ENCODE data around the gene MXD1.

Gene MXD1

DNA sequence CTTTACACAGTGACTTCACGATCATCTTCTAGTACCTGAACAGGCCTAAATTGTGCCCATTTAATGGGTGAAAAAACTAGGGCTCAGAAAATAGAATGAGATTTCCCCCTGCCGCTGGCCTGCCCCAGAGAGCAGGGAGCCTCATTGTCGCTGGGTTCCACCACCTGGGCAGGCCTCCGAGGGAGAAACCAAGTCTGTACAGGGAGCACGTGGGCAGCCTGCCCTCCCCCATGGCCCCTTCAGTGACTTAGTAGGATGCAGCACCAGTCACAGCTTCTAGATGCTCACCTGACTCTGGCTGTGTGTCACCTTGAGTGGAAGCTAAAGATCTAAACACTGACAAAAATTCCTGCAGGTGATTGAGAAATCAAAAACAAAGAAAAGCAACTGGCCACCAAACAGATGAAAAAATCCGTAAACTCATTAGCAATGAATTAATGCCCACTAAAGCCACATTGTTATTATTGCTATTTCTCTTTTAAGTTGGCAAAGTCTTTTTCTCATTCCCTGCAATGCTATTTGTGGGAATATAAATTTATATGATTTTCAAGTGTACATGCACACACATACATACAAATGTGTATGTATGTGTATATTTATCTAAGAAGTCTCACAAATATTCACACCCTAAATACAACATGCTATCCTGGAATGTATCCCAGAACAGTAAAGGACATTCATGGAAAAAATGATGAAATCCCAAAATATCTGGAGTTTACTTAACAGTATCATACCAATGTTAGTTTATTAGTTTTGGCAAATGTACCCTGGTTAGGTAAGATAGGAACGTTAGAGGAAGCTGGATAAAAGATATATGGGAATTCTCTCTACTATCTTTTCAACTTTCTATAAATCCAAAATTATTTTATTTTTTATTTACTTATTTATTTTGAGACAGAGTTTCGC lies 65.2 kb downstream of the MXD1 start:
- DNase-seq = no peak

DNA sequence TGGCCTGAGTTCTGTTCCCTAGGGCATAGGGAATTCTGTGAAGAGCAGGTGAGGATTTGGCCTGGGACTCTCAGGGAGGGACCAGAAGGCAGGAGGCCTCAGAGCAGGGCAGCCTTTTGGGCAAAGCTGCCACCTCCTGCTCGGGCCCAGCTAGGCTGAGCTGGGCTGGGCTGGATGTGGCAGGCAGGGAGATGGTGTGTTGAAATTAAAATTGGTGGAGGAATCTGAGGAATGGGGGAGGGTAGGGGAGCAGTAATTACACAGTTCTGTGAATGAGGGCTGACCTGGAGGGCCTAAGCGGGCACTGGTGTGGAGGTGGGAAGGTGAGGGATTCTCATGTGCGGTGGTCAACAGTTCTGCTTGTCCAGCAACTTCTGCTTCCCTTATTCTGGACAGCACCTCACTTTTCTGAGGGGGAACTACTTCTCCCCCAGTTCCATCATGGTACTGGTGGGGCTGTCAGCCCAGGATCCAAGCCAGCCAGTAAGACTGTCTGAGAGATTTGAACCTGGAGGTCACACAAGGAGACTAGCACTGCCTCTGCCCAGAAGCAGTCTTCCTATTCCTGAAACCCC lies 68.6 kb downstream of the MXD1 start:
- no peak for DNase-seq

DNA sequence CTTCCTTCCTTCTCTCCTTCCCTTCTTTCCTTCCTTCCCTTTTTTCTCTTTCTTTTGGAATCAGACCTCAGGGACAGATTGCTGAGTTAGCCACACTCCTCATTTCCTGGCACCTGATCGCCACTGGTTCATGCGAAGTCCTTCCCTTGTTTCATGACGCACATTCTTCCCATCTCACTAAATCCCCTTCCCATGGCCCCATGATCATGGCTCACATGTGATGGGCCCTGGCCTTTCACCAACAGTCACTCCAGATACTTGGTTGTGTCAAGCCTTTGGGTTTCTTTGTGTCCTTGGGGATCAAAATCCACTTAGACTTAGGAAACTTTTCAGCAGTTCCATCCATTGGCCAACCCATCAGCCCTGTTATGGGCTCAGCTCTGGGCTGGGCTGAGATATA lies 70.3 kb downstream of the MXD1 start:
- no peak for DNase-seq

DNA sequence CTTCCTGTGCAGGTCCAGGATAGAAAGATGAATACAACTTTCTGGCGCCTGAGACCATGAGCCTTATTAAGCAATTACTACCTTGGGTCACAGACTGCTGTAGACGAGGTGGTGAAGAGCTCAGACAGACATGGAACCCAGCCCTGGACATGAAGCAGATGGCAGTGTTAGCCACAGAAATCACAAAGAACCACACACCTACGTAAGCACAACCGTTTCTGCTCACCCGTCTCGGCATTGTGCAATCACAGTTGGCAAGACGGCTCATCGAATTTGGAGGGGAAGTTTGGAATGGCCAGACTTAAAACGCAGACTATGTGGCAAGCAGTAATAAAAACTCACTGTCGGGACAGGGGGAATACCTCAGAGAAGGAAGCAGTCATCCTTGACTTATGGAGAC lies 70.8 kb downstream of the MXD1 start:
- DNase-seq = no peak

DNA sequence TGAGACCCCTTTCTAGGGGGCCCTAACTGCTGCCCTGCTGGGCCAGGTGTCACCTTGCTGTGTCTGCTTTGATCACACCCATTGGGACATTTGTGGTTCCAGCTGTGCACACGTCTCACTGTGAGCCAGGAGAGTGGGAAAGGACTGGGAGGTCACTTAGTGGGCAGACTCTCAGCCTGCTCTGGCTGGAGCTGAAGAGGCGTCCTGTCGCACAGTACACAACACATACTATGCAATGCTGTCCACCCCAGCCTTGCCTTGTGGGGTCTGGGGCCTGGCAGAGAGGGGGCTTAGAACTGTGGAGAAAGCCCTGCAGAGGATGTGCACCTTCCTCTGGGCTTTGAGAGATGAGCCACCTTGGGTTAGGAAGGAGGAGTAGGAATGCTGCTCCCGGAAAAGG lies 71.8 kb downstream of the MXD1 start:
- no peak for DNase-seq

DNA sequence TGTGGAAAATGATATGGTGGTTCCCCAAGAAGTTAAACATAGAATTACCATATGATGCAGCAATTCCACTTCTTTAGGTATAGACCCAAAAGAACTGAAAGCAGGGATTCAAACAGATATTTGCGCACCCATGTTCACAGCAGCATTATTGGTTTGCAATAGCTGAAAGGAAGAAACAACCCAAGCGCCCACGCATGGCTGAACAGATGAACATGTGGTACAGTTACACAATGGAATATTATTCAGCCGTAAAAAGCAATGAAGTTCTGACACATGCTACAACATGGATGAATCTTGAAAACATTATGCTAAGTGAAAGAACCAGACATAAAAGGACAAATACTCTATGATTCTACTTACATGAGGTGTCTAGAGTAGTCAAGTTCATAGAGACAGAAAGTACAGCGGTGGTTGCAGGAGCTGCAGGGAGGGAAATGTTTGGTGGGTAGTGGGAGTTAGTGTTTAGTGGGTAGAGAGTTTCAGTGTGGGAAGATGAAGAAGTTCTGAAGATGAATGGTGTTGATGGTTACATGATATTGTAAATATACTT lies 73.3 kb downstream of the MXD1 start:
- DNase-seq = no peak

DNA sequence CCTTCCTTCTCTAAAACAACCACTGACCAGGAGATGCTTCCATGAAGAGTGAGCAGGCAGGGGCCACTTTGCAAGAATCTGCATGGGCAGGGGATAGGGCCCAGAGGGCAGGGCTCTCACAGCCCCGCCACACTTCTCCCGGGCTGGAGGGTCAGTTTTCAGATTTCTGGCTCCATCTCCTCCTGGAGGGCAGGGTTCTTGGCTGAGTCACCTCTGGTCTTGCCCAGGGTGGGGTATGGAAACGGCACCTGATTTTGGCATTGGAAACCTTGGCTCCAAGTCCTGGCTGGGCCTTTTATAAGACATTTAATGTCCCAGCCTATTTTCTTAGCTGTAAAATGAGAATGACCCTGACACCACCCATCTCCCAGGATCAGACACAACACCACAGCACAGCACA lies 74.1 kb downstream of the MXD1 start:
- DNase-seq = no peak

DNA sequence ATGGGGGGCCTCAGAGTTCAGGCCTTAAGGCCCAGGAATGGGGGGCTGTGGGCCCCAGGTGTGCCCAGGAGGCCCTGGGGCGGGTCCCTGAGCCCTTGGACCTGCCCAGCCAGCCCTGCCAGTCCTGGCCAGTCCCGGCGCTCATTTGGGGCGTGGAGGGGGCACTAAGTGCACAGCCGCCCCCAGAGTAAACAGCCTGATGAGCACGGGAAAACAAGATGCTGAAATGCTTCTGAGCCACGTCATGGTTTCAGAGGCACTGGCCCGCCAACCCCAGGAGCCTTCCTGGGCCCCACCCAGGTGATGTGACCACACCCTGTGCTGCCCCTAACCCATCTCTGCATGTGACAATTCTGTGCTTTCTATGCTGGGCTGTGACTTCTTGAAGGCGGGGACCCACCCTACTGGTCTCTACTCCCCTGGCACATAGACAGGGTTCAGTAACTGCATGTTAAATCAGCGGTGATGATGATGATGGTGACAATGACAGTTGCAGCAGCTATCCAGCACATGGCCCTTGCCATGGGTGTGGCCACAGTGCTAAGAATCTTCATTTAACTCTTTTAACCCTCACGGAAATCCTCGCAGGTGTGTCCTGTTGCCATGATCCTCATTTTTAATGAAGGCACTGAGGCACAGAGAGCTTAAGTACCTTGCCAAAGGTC lies 74.7 kb downstream of the MXD1 start:
- no peak for DNase-seq
